ENCODE results near the gene CHMP1A.

The CHMP1A gene

DNA sequence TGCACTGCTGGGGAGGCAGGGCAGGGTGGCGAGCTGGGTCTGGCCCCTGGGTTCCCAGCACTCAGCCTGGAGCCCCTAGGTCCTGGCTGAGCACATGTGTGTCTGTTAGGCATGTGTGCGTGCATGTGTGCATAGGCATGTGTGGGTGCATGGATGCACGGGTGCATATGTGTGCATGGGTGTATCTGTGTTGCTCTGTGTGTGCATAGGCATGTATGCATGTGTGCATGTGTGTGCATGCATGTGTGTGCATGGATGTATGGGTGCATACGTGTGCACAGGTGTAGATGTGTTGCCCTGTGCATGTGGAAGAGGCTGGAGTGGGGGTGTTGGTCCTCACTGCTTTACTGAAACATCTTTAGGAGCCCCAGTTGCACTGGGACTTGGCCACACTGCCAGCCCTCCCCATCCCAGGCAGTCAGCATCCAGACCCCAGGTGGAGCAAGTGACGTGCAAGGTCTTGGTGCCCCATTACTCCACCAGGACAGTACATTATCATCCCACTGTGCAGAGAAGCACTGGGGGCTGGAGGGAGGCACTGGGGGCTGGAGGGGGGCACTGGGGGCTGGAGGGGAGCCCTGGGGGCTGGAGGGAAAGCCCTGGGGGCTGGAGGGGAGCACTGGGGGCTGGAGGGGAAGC, 54.4 kb downstream of the CHMP1A start:
- no peaks in the 10 kb centered on the region for H3K9me3 ChIP-seq (ENCODE audit: insufficient read depth, low read length)
- H3K9ac ChIP-seq (ENCODE audit: insufficient read length, low read depth) = peak overlapping the region; percentile 29
- peaks cover 7% of the 10 kb centered on the region for H3K27me3 ChIP-seq (ENCODE audit: insufficient read depth, insufficient read length)
- DNase-seq (ENCODE audit: low read depth, low spot score) = no peak
- TF ChIP-seq YY1 (IDR thresholded peaks at IDR 0.05; ENCODE audit: insufficient read depth, insufficient read length) = no peak
- TF ChIP-seq SUZ12 (IDR thresholded peaks at IDR 0.05; ENCODE audit: extremely low read depth, insufficient read depth, insufficient read length) = no peak
- TF ChIP-seq ZNF274 (IDR thresholded peaks at IDR 0.05; ENCODE audit: low read depth, low read length) = no peak
- H3K4me3 ChIP-seq (ENCODE audit: insufficient read length, low read depth) = peak overlapping the region; percentile 27
- H3K4me1 ChIP-seq (ENCODE audit: insufficient read depth, insufficient read length) = peaks cover 28% of the 10 kb centered on the region
- H3K36me3 ChIP-seq (ENCODE audit: insufficient read depth, insufficient read length, low read length) = no peaks in the 10 kb centered on the region

DNA sequence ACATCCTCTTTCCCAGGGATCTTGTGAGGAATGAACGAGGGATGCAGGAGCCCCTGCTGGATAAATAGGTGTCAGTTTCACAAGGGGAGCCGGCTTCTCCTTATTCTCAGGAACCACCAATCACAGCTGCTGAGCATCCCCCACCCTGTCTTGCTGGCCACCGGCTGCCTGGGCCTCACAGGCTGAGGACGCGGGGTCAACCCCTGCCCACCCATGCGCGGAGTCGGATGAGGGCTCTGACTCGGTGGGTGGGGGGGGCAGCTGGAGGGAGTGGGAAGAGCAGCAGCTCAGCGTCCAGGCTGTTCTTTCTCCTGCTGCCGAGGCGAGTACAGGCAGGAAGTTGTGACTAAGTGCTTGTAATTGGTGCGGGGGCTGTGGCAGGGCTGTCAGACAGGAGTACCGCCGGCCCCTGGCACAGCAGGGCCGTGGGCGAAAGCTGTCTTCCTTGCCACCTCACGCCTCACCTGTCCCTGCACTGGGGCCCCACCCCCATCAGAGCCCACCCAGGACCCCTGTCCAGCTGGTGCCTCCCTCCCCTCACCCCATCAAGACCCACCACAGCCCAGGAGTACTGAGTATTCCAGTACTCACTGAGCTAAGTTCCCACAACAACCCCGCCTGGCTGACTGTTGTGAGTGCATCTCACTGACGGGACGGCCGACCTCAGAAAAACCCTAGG, 55.1 kb downstream of the CHMP1A start:
- Histone ChIP-seq H3K4me1 (ENCODE audit: insufficient read depth, insufficient read length) (peaks cover 28% of the 10 kb centered on the region), H3K9ac (ENCODE audit: insufficient read length, low read depth) (peak overlapping the region; percentile 38), H3K27me3 (ENCODE audit: insufficient read depth, insufficient read length) (peaks cover 7% of the 10 kb centered on the region), H3K36me3 (ENCODE audit: insufficient read depth, insufficient read length, low read length) (no peaks in the 10 kb centered on the region), H3K9me3 (ENCODE audit: insufficient read depth, low read length) (no peaks in the 10 kb centered on the region), H3K4me3 (ENCODE audit: insufficient read length, low read depth) (peak overlapping the region; percentile 27)
- peak; percentile 39 for DNase-seq (ENCODE audit: low read depth, low spot score)
- no peak for TF ChIP-seq SUZ12 (IDR thresholded peaks at IDR 0.05; ENCODE audit: extremely low read depth, insufficient read depth, insufficient read length)
- TF ChIP-seq YY1 (IDR thresholded peaks at IDR 0.05; ENCODE audit: insufficient read depth, insufficient read length) = no peak
- no peak for TF ChIP-seq ZNF274 (IDR thresholded peaks at IDR 0.05; ENCODE audit: low read depth, low read length)

DNA sequence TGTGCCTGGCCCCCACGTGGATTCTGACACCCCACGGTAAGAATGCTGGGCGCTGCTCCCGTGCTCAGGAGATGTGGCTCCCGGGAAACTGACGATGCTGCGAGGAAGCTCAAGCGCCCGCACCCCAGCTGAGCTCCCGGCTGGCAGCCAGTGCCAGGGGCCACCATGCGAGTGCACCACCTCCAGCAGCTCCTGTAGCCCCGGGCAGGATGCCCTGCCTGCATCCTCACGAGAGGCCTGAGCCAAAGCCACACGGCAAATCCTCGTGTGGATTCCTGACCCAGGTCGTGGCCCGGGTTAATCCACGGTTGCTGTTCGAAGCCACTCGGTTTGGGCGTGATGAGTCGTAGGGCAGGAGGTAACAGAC, 55.6 kb downstream of the CHMP1A start:
- Histone ChIP-seq H3K4me1 (ENCODE audit: insufficient read depth, insufficient read length) (peaks cover 28% of the 10 kb centered on the region), H3K9me3 (ENCODE audit: insufficient read depth, low read length) (no peaks in the 10 kb centered on the region), H3K4me3 (ENCODE audit: insufficient read length, low read depth) (no peak overlapping the region), H3K9ac (ENCODE audit: insufficient read length, low read depth) (peak overlapping the region; percentile 74), H3K36me3 (ENCODE audit: insufficient read depth, insufficient read length, low read length) (no peaks in the 10 kb centered on the region), H3K27me3 (ENCODE audit: insufficient read depth, insufficient read length) (peaks cover 7% of the 10 kb centered on the region)
- no peak for DNase-seq (ENCODE audit: low read depth, low spot score)
- TF ChIP-seq ZNF274 (IDR thresholded peaks at IDR 0.05; ENCODE audit: low read depth, low read length) (no peak), YY1 (IDR thresholded peaks at IDR 0.05; ENCODE audit: insufficient read depth, insufficient read length) (no peak), SUZ12 (IDR thresholded peaks at IDR 0.05; ENCODE audit: extremely low read depth, insufficient read depth, insufficient read length) (no peak)

DNA sequence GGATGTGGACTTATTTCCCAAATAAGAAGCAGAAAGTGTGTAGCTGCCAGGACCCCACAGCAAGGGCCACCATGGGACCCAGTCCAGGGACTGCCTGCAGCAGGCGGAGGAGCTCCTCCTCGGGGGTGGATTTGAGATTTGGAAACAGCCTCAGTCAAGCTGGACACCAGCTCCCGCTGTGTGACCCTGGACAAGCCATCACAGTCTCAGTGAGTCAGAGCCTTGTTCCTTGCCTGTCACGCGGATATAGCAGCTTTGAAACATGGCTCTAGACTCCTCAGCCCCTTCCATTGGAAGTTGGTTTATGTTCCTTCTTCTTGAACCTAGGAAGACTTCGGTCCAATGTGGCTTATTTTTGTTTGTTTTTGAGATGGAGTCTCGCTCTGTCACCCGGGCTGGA, 56.6 kb downstream of the CHMP1A start:
- no peak for DNase-seq (ENCODE audit: low read depth, low spot score)
- no peak overlapping the region for H3K9ac ChIP-seq (ENCODE audit: insufficient read length, low read depth)
- H3K4me3 ChIP-seq (ENCODE audit: insufficient read length, low read depth) = no peak overlapping the region
- TF ChIP-seq YY1 (IDR thresholded peaks at IDR 0.05; ENCODE audit: insufficient read depth, insufficient read length) (no peak), SUZ12 (IDR thresholded peaks at IDR 0.05; ENCODE audit: extremely low read depth, insufficient read depth, insufficient read length) (no peak), ZNF274 (IDR thresholded peaks at IDR 0.05; ENCODE audit: low read depth, low read length) (no peak)
- peaks cover 6% of the 10 kb centered on the region for H3K36me3 ChIP-seq (ENCODE audit: insufficient read depth, insufficient read length, low read length)
- H3K9me3 ChIP-seq (ENCODE audit: insufficient read depth, low read length) = no peaks in the 10 kb centered on the region
- peaks cover 7% of the 10 kb centered on the region for H3K27me3 ChIP-seq (ENCODE audit: insufficient read depth, insufficient read length)
- H3K4me1 ChIP-seq (ENCODE audit: insufficient read depth, insufficient read length) = peaks cover 28% of the 10 kb centered on the region

DNA sequence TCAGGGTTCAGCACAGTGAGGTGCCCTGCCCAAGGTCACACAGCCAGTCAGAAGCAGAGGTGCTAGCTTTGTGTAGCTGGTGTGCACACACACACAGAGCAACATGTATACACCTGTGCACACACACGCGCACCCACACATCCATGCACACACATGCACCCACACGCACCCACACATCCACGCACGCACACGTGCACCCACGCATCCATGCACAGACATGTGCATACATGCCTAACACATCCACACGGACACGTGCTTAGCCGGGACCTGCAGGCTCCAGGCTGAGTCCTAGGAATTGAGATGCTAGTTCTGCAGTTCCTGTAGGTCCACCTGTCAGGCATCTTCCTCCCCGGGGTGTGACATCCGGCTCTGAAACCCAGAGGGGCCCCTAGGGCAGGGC, 57.1 kb downstream of the CHMP1A start:
- peaks cover 11% of the 10 kb centered on the region for H3K36me3 ChIP-seq (ENCODE audit: insufficient read depth, insufficient read length, low read length)

DNA sequence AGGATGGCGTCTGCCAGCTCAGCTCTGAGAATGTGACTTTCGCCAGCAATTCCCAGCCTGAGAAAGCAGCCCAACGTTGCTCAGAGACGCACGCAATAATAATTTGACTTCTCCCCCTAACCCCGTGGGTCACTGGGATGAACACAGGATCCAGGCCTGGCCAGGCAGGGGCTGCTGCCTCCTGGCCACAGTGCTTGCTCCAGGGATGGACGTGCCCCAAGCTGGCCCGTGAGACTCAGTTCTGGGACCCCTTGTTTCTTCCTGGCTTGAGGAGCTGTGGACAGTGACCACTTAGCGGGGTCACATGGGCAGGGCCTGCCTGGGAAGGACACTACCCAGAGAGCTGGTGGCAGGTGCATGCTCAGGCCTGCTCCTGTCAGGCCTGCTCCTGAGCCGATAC, 57.6 kb downstream of the CHMP1A start:
- H3K4me3 ChIP-seq (ENCODE audit: insufficient read length, low read depth) = no peak overlapping the region
- no peaks in the 10 kb centered on the region for H3K9me3 ChIP-seq (ENCODE audit: insufficient read depth, low read length)
- no peak for DNase-seq (ENCODE audit: low read depth, low spot score)
- TF ChIP-seq SUZ12 (IDR thresholded peaks at IDR 0.05; ENCODE audit: extremely low read depth, insufficient read depth, insufficient read length) (no peak), YY1 (IDR thresholded peaks at IDR 0.05; ENCODE audit: insufficient read depth, insufficient read length) (no peak), ZNF274 (IDR thresholded peaks at IDR 0.05; ENCODE audit: low read depth, low read length) (no peak)
- H3K27me3 ChIP-seq (ENCODE audit: insufficient read depth, insufficient read length) = peaks cover 7% of the 10 kb centered on the region
- H3K9ac ChIP-seq (ENCODE audit: insufficient read length, low read depth) = peak overlapping the region; percentile 42
- H3K4me1 ChIP-seq (ENCODE audit: insufficient read depth, insufficient read length) = peaks cover 28% of the 10 kb centered on the region
- peaks cover 14% of the 10 kb centered on the region for H3K36me3 ChIP-seq (ENCODE audit: insufficient read depth, insufficient read length, low read length)

More for the DNA sequence above, 57.1 kb downstream of the CHMP1A start:
- Histone ChIP-seq H3K4me1 (ENCODE audit: insufficient read depth, insufficient read length) (peaks cover 28% of the 10 kb centered on the region), H3K4me3 (ENCODE audit: insufficient read length, low read depth) (no peak overlapping the region), H3K9ac (ENCODE audit: insufficient read length, low read depth) (no peak overlapping the region), H3K9me3 (ENCODE audit: insufficient read depth, low read length) (no peaks in the 10 kb centered on the region), H3K27me3 (ENCODE audit: insufficient read depth, insufficient read length) (peaks cover 7% of the 10 kb centered on the region)
- no peak for DNase-seq (ENCODE audit: low read depth, low spot score)
- TF ChIP-seq SUZ12 (IDR thresholded peaks at IDR 0.05; ENCODE audit: extremely low read depth, insufficient read depth, insufficient read length) (no peak), ZNF274 (IDR thresholded peaks at IDR 0.05; ENCODE audit: low read depth, low read length) (no peak), YY1 (IDR thresholded peaks at IDR 0.05; ENCODE audit: insufficient read depth, insufficient read length) (no peak)

DNA sequence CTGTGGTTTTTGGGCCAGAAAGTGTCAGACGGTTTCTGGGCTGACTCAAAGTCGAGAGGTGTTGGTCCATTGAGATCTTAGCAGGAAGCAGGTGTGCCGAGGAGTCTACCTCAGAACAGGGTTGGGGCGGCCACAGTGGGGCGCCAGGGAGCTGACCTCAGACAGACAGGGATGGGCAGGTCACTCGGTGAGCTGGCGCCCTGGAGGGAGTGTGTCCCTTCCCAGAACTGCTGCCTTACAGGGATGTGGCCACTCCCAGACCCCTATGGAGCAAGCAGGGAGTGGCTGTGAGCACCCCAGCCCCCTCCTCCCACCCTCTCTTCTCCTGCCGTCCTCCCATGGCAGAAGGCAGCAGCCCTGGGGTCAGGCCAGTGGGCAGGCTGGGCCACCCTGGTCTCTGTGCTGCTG, 58.1 kb downstream of the CHMP1A start:
- H3K9me3 ChIP-seq (ENCODE audit: insufficient read depth, low read length) = no peaks in the 10 kb centered on the region
- DNase-seq (ENCODE audit: low read depth, low spot score) = peak; percentile 67
- H3K4me1 ChIP-seq (ENCODE audit: insufficient read depth, insufficient read length) = peaks cover 28% of the 10 kb centered on the region
- no peak overlapping the region for H3K4me3 ChIP-seq (ENCODE audit: insufficient read length, low read depth)
- TF ChIP-seq YY1 (IDR thresholded peaks at IDR 0.05; ENCODE audit: insufficient read depth, insufficient read length) = no peak
- no peak for TF ChIP-seq SUZ12 (IDR thresholded peaks at IDR 0.05; ENCODE audit: extremely low read depth, insufficient read depth, insufficient read length)
- no peak for TF ChIP-seq ZNF274 (IDR thresholded peaks at IDR 0.05; ENCODE audit: low read depth, low read length)
- H3K27me3 ChIP-seq (ENCODE audit: insufficient read depth, insufficient read length) = peaks cover 7% of the 10 kb centered on the region
- peak overlapping the region; percentile 42 for H3K9ac ChIP-seq (ENCODE audit: insufficient read length, low read depth)
- peaks cover 14% of the 10 kb centered on the region for H3K36me3 ChIP-seq (ENCODE audit: insufficient read depth, insufficient read length, low read length)
